KMS-11 (cell line): ENCODE measurements around the gene ATP6V1G2.

Experiments
- H2AFZ ChIP-seq: fragments of 200-600 bp; sonication (generic); 2 replicates; pipeline ENCODE4 v1.6.1; 2016; ENCODE audit warnings: antibody characterized with exemption, mixed run types, low read depth
- H3K27ac ChIP-seq: fragments of 200-600 bp; sonication (generic); 2 replicates; pipeline ENCODE4 v1.6.1; 2016; ENCODE audit warnings: mild to moderate bottlenecking, mixed run types
- H3K27me3 ChIP-seq: fragments of 200-600 bp; sonication (generic); 2 replicates; pipeline ENCODE4 v1.6.1; 2017; ENCODE audit warnings: mild to moderate bottlenecking, low read depth, mixed run types, moderate library complexity; ENCODE audit not compliant: insufficient read depth
- H3K36me3 ChIP-seq: fragments of 200-600 bp; sonication (generic); 2 replicates; pipeline ENCODE4 v1.6.1; 2017; ENCODE audit warnings: mild to moderate bottlenecking, mixed run types; ENCODE audit not compliant: insufficient read depth
- H3K4me1 ChIP-seq: fragments of 200-600 bp; sonication (generic); 2 replicates; pipeline ENCODE4 v1.6.1; 2016; ENCODE audit warnings: mild to moderate bottlenecking, low read depth, mixed run types; ENCODE audit not compliant: poor library complexity, severe bottlenecking
- H3K4me2 ChIP-seq: fragments of 200-600 bp; sonication (generic); 2 replicates; pipeline ENCODE4 v1.7.0; 2016; ENCODE audit warnings: mild to moderate bottlenecking, mixed run types
- H3K4me3 ChIP-seq: fragments of 200-600 bp; sonication (generic); IDR thresholded peaks from 2 replicates; pipeline ENCODE4 v1.6.1; 2017; ENCODE audit warnings: low read depth, low read length, mixed read lengths; ENCODE audit not compliant: insufficient read depth
- H3K79me2 ChIP-seq: fragments of 200-600 bp; sonication (generic); 2 replicates; pipeline ENCODE4 v1.6.1; 2016; ENCODE audit warnings: low read depth, mixed run types; ENCODE audit not compliant: insufficient read depth
- H3K9ac ChIP-seq: fragments of 200-600 bp; sonication (generic); 2 replicates; pipeline ENCODE4 v1.6.1; 2016; ENCODE audit warnings: mild to moderate bottlenecking, mixed run types
- H4K20me1 ChIP-seq: fragments of 200-600 bp; sonication (generic); 2 replicates; pipeline ENCODE4 v1.6.1; 2016; ENCODE audit warnings: mild to moderate bottlenecking, mixed run types; ENCODE audit not compliant: insufficient read depth
- CTCF ChIP-seq: fragments of 200-600 bp; sonication (generic); conservative IDR thresholded peaks from 2 replicates; pipeline ENCODE4 v1.6.1; 2017; ENCODE audit warnings: low read depth, mild to moderate bottlenecking, antibody characterized with exemption, low read length, moderate library complexity, mixed read lengths

Gene ATP6V1G2

DNA sequence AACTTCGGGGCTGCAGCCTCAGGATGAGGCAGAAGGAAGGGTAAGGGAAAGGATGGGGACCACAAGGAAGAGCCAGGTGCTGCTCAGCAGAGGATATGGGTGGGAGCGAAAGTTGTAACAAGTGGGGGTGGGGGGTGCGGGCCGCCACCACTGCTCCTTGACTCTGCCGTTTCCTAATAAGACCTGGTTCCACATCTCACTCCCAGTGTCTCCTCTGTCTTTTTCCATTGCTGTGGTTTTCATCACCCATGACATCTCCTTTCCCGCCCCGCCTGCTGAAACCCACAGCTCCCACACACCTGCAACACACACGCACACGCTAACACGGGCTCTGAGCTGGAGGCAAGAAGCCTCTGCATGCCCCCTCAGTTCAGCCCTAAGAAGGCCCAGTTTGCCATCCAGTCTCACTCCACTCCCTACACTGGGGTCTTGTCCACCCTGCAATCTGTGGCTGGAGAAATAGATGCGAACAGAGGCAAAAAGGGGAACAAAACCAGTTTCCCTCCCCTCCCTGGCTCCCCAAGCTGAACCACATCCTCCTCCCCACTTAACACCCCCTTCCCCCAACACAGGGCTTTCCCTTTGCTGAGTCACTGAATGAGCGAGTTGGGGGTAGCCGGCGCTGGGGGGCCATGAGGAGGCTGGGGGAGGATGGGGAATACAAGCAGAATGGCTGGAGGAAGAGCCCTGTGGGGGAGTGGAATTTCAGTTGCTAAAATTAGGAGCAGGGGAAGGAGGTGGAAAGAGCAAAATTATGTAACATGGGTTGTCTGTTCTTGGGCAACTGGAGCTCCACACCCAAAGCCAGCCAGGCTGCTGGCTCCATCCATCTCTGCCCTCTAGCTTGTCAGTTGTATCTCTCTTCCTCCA is 12.5 kb upstream of the ATP6V1G2 start:
- Histone ChIP-seq H3K4me2 (no peak overlapping the region), H3K9ac (no peak overlapping the region)

DNA sequence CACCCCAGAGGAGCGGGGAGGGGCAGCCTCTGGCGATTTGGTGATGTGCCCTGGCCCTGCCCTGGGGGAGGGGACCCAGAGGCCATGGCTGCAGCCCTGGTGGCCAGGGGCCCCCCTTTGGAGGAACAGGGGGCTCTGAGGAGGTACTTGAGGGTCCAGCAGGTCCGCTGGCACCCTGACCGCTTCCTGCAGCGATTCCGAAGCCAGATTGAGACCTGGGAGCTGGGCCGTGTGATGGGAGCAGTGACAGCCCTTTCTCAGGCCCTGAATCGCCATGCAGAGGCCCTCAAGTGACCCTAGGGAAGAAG is 11.9 kb upstream of the ATP6V1G2 start:
- TF ChIP-seq CTCF = no peak
- Histone ChIP-seq H3K9ac (no peak overlapping the region), H3K27me3 (peaks cover under 1% of the 10 kb centered on the region; the same call in 1 of the 2 replicates), H2AFZ (no peak overlapping the region), H3K36me3 (no peaks in the 10 kb centered on the region), H3K27ac (no peak overlapping the region), H3K4me3 (no peak overlapping the region), H3K4me2 (no peak overlapping the region), H3K4me1 (peaks cover 17% of the 10 kb centered on the region), H3K79me2 (no peaks in the 10 kb centered on the region), H4K20me1 (no peaks in the 10 kb centered on the region)

More for the DNA sequence above, 12.5 kb upstream of the ATP6V1G2 start:
- Histone ChIP-seq H3K79me2 (no peaks in the 10 kb centered on the region), H3K27ac (no peak overlapping the region), H2AFZ (no peak overlapping the region), H3K4me1 (peaks cover 17% of the 10 kb centered on the region), H3K36me3 (no peaks in the 10 kb centered on the region), H3K4me3 (no peak overlapping the region), H4K20me1 (no peaks in the 10 kb centered on the region), H3K27me3 (peaks cover 6% of the 10 kb centered on the region; the same call in 1 of the 2 replicates)
- no peak for TF ChIP-seq CTCF

DNA sequence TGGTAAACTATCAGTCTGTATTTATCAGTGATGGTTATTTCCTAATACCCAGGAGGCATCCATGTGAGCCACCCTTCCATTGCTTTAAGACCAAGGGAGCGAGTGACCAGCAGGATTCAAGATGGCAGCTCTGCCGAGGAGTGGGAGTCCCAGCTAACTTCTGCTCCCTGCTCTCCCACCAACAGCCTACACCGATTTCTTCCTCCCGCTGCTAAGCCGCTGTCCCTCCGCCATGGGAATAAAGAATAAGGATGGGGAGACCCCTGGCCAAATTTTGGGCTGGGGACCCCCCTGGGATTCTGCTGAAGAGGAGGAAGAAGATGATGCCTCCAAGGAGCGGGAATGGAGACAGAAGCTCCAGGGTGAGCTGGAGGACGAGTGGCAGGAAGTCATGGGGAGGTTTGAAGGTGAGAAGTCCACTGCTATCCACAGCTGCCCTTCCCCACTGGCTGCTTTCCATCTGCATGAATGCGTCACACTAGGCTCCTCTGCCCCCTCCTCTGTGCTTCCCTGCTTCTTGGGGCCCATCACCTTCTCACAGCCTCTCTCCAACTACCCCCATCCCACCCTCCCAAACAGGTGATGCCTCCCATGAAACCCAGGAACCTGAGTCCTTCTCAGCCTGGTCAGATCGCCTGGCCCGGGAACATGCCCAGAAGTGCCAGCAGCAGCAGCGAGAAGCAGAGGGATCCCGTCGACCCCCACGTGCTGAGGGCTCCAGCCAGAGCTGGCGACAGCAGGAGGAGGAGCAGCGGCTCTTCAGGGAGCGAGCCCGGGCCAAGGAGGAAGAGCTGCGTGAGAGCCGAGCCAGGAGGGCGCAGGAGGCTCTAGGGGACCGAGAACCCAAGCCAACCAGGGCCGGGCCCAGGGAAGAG is 11.3 kb upstream of the ATP6V1G2 start:
- no peak for TF ChIP-seq CTCF
- H4K20me1 ChIP-seq = no peaks in the 10 kb centered on the region
- H3K36me3 ChIP-seq = no peaks in the 10 kb centered on the region
- H2AFZ ChIP-seq = no peak overlapping the region
- H3K4me3 ChIP-seq = no peak overlapping the region
- no peaks in the 10 kb centered on the region for H3K79me2 ChIP-seq
- H3K27me3 ChIP-seq = no peaks in the 10 kb centered on the region
- H3K27ac ChIP-seq = no peak overlapping the region
- no peak overlapping the region for H3K4me2 ChIP-seq
- H3K9ac ChIP-seq = no peak overlapping the region
- H3K4me1 ChIP-seq = peaks cover 17% of the 10 kb centered on the region

DNA sequence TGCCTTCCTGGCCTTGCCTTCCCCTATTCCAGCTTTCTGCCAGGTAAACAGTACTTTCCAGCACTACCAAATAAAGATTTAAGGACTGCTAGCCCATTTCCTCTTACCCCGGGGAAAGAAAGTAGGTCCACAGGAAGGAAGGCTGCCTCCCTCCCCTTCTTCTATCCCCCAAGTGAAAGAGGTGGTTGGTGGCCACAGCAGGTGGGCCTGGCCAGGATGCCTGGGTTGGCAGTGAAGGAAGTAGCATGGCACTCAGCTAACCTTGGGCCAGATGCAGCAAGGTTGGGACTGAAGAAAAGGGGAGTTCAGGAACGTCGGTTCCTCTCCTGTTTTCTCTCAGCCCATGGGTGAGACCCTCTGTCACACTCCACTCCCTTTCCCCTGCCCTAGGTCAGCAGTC is 9.9 kb upstream of the ATP6V1G2 start:
- Histone ChIP-seq H3K4me3 (no peak overlapping the region), H3K4me1 (peaks cover 17% of the 10 kb centered on the region), H3K79me2 (no peaks in the 10 kb centered on the region), H3K36me3 (no peaks in the 10 kb centered on the region), H3K27me3 (no peaks in the 10 kb centered on the region), H3K9ac (no peak overlapping the region), H3K27ac (no peak overlapping the region), H3K4me2 (no peak overlapping the region), H4K20me1 (no peaks in the 10 kb centered on the region), H2AFZ (no peak overlapping the region)
- TF ChIP-seq CTCF = no peak
